ENCODE data around the gene TSPAN9.

GRCh38 chr12:3246253-3246652 is 169.1 kb downstream of the TSPAN9 start:
- TF ChIP-seq, protein P1, sequence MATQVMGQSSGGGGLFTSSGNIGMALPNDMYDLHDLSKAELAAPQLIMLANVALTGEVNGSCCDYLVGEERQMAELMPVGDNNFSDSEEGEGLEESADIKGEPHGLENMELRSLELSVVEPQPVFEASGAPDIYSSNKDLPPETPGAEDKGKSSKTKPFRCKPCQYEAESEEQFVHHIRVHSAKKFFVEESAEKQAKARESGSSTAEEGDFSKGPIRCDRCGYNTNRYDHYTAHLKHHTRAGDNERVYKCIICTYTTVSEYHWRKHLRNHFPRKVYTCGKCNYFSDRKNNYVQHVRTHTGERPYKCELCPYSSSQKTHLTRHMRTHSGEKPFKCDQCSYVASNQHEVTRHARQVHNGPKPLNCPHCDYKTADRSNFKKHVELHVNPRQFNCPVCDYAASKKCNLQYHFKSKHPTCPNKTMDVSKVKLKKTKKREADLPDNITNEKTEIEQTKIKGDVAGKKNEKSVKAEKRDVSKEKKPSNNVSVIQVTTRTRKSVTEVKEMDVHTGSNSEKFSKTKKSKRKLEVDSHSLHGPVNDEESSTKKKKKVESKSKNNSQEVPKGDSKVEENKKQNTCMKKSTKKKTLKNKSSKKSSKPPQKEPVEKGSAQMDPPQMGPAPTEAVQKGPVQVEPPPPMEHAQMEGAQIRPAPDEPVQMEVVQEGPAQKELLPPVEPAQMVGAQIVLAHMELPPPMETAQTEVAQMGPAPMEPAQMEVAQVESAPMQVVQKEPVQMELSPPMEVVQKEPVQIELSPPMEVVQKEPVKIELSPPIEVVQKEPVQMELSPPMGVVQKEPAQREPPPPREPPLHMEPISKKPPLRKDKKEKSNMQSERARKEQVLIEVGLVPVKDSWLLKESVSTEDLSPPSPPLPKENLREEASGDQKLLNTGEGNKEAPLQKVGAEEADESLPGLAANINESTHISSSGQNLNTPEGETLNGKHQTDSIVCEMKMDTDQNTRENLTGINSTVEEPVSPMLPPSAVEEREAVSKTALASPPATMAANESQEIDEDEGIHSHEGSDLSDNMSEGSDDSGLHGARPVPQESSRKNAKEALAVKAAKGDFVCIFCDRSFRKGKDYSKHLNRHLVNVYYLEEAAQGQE (IDR thresholded peaks at IDR 0.05), result no peak
- TF ChIP-seq EP300 (IDR thresholded peaks at IDR 0.05), result no peak
- TF ChIP-seq SMC3 (IDR thresholded peaks at IDR 0.05), result no peak
- no peak for TF ChIP-seq POLR2A (IDR thresholded peaks at IDR 0.05; ENCODE audit: low read length)
- TF ChIP-seq, protein P2, sequence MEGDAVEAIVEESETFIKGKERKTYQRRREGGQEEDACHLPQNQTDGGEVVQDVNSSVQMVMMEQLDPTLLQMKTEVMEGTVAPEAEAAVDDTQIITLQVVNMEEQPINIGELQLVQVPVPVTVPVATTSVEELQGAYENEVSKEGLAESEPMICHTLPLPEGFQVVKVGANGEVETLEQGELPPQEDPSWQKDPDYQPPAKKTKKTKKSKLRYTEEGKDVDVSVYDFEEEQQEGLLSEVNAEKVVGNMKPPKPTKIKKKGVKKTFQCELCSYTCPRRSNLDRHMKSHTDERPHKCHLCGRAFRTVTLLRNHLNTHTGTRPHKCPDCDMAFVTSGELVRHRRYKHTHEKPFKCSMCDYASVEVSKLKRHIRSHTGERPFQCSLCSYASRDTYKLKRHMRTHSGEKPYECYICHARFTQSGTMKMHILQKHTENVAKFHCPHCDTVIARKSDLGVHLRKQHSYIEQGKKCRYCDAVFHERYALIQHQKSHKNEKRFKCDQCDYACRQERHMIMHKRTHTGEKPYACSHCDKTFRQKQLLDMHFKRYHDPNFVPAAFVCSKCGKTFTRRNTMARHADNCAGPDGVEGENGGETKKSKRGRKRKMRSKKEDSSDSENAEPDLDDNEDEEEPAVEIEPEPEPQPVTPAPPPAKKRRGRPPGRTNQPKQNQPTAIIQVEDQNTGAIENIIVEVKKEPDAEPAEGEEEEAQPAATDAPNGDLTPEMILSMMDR (IDR thresholded peaks at IDR 0.05), result no peak
- TF ChIP-seq CBX8 (IDR thresholded peaks at IDR 0.05), result no peak
- no peak for TF ChIP-seq USF2 (IDR thresholded peaks at IDR 0.05)
- TF ChIP-seq ESRRA (IDR thresholded peaks at IDR 0.05; ENCODE audit: borderline replicate concordance, low read length), result no peak
- no peak for TF ChIP-seq HOXA7 (CRISPR knock-in tag; IDR thresholded peaks at IDR 0.05)
- TF ChIP-seq CHD2 (IDR thresholded peaks at IDR 0.05; ENCODE audit: low read length, partially characterized antibody), result no peak
- no peak for TF ChIP-seq MAFK (IDR thresholded peaks at IDR 0.05; ENCODE audit: partially characterized antibody)
- no peak for TF ChIP-seq JUN (IDR thresholded peaks at IDR 0.05)
